Measurements from ENCODE around the gene PTPRE. TPM values are rescaled to one million over a fixed set of nuclear protein-coding genes. Genes with fewer than 3 reads are reported as not detected.

The PTPRE gene
- total and polyA plus RNA-seq, 9 donors = 3.3 to 6.3 (median 4.4) TPM

DNA sequence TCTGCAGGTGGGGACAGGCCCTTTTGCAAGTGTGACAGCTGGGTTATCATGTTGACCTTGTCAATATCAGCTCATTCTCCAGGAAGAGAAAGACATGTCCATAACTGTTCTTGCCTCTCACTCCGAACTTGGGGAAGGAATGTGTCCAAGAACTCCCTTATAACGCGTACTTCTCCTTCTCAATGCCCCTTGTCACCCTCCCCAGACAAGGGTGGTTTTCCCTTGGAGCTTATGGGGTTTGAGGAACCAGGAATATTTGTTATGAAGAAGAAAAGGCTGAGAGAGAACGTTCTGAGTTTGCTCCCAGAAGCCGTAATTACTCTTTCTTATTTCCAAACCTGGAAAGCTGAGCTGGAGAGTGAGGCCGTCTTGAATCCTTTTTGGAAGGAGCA, 141.9 kb downstream of the PTPRE start:
- no peaks in the 10 kb centered on the region for H3K4me1 ChIP-seq (ENCODE audit: control insufficient read depth, insufficient read depth, low read length)
- H3K36me3 ChIP-seq (ENCODE audit: control insufficient read depth, insufficient read depth, low read length) = peaks cover 4% of the 10 kb centered on the region
- no peaks in the 10 kb centered on the region for H3K27me3 ChIP-seq (ENCODE audit: control insufficient read depth, insufficient read depth, low read length)
- WGBS (ENCODE audit: insufficient coverage) = no CpG with 5 or more reads among the region's 6 CpGs
- no peak for DNase-seq
- peak overlapping the region; percentile 32 for H3K27ac ChIP-seq (ENCODE audit: low read length)
- H3K9me3 ChIP-seq (replicated peaks; ENCODE audit: control insufficient read depth, low read depth, low read length) = no peaks in the 10 kb centered on the region
- H3K4me3 ChIP-seq (ENCODE audit: low read length) = peak overlapping the region; percentile 3

DNA sequence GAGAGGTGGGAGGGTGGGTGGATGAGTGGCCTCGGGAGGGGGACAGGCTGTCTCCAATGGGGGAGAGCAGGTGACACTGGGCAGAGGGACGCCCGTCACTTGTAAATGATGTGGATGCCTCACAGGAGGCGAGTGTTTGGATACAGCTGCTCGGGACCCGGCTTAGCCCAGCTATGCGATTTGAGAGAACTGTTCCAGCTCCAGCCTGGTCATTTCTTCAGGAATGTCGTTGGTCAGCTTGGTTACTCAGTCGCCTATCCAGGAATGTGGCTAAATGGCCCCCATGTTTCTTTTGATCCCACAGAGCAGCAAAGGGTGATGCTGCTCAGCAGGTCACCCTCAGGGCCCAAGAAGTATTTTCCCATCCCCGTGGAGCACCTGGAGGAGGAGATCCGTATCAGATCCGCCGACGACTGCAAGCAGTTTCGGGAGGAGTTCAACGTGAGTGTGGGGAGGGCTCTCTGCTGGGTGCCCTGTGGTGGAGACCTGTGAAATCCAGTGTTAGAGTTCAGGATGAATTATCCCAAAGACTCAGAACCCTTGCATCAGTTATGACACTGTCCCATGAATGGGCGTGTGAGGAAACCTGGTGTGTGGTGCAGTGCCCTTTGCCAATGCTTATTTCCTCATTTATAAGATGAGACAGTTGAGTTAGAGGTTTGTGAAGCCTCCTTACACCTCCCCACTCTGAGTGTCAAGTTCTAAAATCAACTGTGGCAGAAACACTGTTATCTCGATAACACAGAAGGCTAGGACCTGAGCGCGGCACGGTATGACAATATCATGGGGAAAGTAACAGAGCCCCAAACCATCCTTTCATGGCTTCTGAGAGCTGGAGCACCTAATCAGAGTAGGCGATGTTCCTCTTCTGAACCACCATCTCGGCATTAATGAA, 142.6 kb downstream of the PTPRE start:
- H3K27ac ChIP-seq (ENCODE audit: low read length) = peak overlapping the region; percentile 3
- no peak for DNase-seq
- no peaks in the 10 kb centered on the region for H3K9me3 ChIP-seq (replicated peaks; ENCODE audit: control insufficient read depth, low read depth, low read length)
- H3K27me3 ChIP-seq (ENCODE audit: control insufficient read depth, insufficient read depth, low read length) = no peaks in the 10 kb centered on the region
- WGBS (ENCODE audit: insufficient coverage) = 86% methylated on average over 18 of the region's 23 CpGs
- peaks cover 4% of the 10 kb centered on the region for H3K36me3 ChIP-seq (ENCODE audit: control insufficient read depth, insufficient read depth, low read length)
- H3K4me1 ChIP-seq (ENCODE audit: control insufficient read depth, insufficient read depth, low read length) = no peaks in the 10 kb centered on the region
- H3K4me3 ChIP-seq (ENCODE audit: low read length) = peak overlapping the region; percentile 3

DNA sequence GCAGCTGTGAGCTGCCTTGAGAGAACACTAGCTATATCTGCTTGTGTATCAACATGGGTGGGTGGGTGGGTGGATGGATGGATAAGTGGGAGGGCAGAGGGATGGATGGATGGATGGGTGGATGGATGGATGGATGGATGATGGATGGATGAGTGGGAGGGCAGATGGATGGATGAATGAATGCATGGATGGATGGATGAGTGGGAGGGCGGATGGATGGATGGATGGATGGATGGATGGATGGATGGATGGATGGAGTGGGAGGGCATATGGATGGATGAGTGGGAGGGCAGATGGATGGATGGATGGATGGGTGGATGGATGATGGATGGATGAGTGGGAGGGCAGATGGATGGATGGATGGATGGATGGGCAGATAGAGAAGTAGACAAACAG, 143.2 kb downstream of the PTPRE start:
- peaks cover 4% of the 10 kb centered on the region for H3K36me3 ChIP-seq (ENCODE audit: control insufficient read depth, insufficient read depth, low read length)
- H3K4me3 ChIP-seq (ENCODE audit: low read length) = no peak overlapping the region
- 65% methylated on average over 1 of the region's 1 CpG for WGBS (ENCODE audit: insufficient coverage)
- H3K27me3 ChIP-seq (ENCODE audit: control insufficient read depth, insufficient read depth, low read length) = no peaks in the 10 kb centered on the region
- H3K4me1 ChIP-seq (ENCODE audit: control insufficient read depth, insufficient read depth, low read length) = no peaks in the 10 kb centered on the region
- H3K9me3 ChIP-seq (replicated peaks; ENCODE audit: control insufficient read depth, low read depth, low read length) = no peaks in the 10 kb centered on the region
- H3K27ac ChIP-seq (ENCODE audit: low read length) = no peak overlapping the region
- no peak for DNase-seq

DNA sequence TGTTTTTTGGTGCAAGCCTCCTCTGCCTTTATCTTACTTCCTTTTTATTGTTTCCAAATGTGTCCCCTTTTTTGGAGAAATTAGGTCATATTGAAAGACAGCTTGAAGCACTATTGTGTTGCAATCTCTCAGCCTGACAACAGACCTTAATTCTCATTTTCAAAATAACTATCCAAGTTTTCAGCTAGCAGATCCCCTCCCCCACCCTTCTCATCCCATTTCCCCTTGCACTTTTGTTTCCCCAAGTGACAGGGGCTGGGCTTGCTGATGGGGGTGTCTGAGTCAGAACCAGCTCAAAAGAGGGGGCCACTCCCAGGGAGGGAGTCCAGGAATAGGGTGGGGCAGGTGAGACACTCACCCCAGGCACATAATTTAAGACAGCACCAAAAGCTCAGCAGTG, 144.0 kb downstream of the PTPRE start:
- no peaks in the 10 kb centered on the region for H3K9me3 ChIP-seq (replicated peaks; ENCODE audit: control insufficient read depth, low read depth, low read length)
- H3K27ac ChIP-seq (ENCODE audit: low read length) = no peak overlapping the region
- H3K36me3 ChIP-seq (ENCODE audit: control insufficient read depth, insufficient read depth, low read length) = peaks cover 4% of the 10 kb centered on the region
- no peak overlapping the region for H3K4me3 ChIP-seq (ENCODE audit: low read length)
- no peaks in the 10 kb centered on the region for H3K27me3 ChIP-seq (ENCODE audit: control insufficient read depth, insufficient read depth, low read length)
- no peaks in the 10 kb centered on the region for H3K4me1 ChIP-seq (ENCODE audit: control insufficient read depth, insufficient read depth, low read length)
- DNase-seq = peak; percentile 55

DNA sequence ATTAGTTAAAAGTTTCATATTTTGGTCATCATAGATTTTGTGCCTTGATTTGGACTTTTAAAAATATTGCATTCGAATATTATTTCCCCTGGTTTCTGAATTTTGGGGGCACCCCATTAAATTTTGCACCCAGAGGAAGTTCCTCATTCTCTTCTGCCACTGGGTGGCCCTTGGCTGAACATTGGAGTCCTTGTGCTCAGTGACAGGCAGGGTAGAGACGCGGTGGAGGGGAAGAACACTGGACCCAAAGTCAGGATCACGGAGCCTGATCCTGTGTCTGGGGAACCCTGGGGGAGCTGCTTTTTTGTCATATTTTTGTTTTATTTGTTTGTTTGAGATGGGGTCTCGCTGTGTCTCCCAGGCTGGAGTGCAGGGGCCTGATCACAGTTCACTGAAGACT, 144.6 kb downstream of the PTPRE start:
- Histone ChIP-seq H3K27me3 (ENCODE audit: control insufficient read depth, insufficient read depth, low read length) (no peaks in the 10 kb centered on the region), H3K4me1 (ENCODE audit: control insufficient read depth, insufficient read depth, low read length) (no peaks in the 10 kb centered on the region), H3K36me3 (ENCODE audit: control insufficient read depth, insufficient read depth, low read length) (peaks cover 4% of the 10 kb centered on the region), H3K27ac (ENCODE audit: low read length) (no peak overlapping the region), H3K4me3 (ENCODE audit: low read length) (no peak overlapping the region), H3K9me3 (replicated peaks; ENCODE audit: control insufficient read depth, low read depth, low read length) (no peaks in the 10 kb centered on the region)
- WGBS (ENCODE audit: insufficient coverage) = 70% methylated on average over 2 of the region's 5 CpGs
- no peak for DNase-seq

DNA sequence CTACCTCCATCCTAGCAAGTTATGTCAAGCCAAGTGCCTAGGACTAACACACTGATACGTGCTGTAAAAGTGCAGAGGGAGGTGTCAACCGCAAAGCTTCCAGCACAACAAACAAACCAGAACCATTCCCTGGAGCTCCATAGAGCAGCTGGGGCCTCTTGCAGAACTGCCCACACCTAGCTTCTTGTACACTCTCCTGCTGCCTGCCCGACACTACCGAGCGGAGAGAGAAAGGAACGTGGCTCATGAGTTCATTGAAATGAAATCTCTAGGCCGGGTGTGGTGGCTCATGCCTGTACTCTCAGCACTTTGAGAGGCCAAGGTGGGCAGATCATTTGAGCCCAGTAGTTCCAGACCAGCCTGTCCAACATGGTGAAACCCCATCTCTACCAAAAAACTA, 145.8 kb downstream of the PTPRE start:
- no peak overlapping the region for H3K27ac ChIP-seq (ENCODE audit: low read length)
- H3K36me3 ChIP-seq (ENCODE audit: control insufficient read depth, insufficient read depth, low read length) = peaks cover 4% of the 10 kb centered on the region
- WGBS (ENCODE audit: insufficient coverage) = 74% methylated on average over 3 of the region's 7 CpGs

DNA sequence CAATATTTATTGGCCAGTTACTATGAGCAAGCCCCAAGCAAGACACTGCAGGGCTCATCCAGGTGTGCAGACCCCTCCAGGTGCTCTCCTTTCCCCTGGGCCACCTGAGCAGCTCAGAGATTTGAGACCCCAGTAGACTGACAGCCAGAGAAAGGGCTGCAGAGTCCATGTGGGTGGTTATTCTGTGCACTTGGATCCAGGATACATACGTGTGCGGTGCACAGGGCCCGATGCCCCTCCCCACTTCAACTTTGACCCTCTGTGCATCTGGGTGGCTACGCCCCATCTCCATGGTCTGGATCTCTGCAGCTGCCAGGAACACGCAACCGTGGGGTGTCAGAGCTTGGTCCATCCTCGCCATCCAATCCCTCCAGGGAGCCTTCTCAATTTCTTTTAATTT, 146.5 kb downstream of the PTPRE start:
- DNase-seq = no peak
- no peaks in the 10 kb centered on the region for H3K27me3 ChIP-seq (ENCODE audit: control insufficient read depth, insufficient read depth, low read length)
- no peaks in the 10 kb centered on the region for H3K4me1 ChIP-seq (ENCODE audit: control insufficient read depth, insufficient read depth, low read length)
- H3K4me3 ChIP-seq (ENCODE audit: low read length) = no peak overlapping the region
- H3K9me3 ChIP-seq (replicated peaks; ENCODE audit: control insufficient read depth, low read depth, low read length) = no peaks in the 10 kb centered on the region
- no CpG with 5 or more reads among the region's 7 CpGs for WGBS (ENCODE audit: insufficient coverage)
- no peak overlapping the region for H3K27ac ChIP-seq (ENCODE audit: low read length)
- H3K36me3 ChIP-seq (ENCODE audit: control insufficient read depth, insufficient read depth, low read length) = peaks cover 4% of the 10 kb centered on the region

More for the DNA sequence above, 145.8 kb downstream of the PTPRE start:
- Histone ChIP-seq H3K9me3 (replicated peaks; ENCODE audit: control insufficient read depth, low read depth, low read length) (no peaks in the 10 kb centered on the region), H3K4me3 (ENCODE audit: low read length) (no peak overlapping the region), H3K4me1 (ENCODE audit: control insufficient read depth, insufficient read depth, low read length) (no peaks in the 10 kb centered on the region), H3K27me3 (ENCODE audit: control insufficient read depth, insufficient read depth, low read length) (no peaks in the 10 kb centered on the region)
- no peak for DNase-seq

DNA sequence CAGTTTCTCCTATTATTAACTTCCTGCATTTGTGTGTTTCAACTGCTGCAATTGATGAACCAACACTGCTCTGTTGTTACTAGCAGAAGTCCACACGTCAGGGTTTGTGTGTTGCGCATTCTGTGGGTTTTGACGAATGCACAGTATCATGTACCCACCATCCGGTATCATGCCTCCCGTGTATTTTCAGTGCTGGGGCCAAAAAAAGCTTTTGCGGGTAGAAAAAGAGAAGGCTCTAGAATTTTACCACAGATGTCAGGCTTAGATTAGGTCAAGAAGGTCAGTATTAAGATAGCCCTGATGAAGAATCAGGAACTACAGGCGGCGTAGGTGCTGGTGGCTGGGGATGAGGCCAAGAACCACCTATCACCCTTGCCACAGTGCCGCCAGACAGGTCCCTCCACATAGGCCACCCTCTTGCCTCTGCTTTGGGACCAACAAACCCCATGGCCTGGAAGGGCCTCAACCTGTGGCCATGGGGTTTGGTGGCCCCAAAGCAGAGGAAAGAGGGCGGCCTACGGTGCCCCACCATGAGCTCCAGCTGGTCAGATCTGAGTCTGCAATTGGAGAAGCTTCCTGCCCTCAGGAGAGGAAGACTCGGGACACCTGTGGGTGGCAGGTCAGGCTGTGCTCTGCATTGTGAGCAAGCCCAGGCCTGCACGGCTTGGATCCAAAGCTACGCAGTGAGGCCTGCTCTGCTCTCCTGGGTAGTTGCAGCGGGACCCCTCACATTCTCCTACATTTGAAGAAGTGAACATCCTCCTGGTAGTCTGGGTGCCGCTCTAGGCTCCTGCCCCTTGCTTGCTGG, 147.5 kb downstream of the PTPRE start:
- Histone ChIP-seq H3K4me3 (ENCODE audit: low read length) (no peak overlapping the region), H3K36me3 (ENCODE audit: control insufficient read depth, insufficient read depth, low read length) (peaks cover 4% of the 10 kb centered on the region), H3K4me1 (ENCODE audit: control insufficient read depth, insufficient read depth, low read length) (no peaks in the 10 kb centered on the region), H3K9me3 (replicated peaks; ENCODE audit: control insufficient read depth, low read depth, low read length) (no peaks in the 10 kb centered on the region), H3K27ac (ENCODE audit: low read length) (no peak overlapping the region), H3K27me3 (ENCODE audit: control insufficient read depth, insufficient read depth, low read length) (no peaks in the 10 kb centered on the region)
- DNase-seq = peak; percentile 43
- WGBS (ENCODE audit: insufficient coverage) = 93% methylated on average over 13 of the region's 16 CpGs

DNA sequence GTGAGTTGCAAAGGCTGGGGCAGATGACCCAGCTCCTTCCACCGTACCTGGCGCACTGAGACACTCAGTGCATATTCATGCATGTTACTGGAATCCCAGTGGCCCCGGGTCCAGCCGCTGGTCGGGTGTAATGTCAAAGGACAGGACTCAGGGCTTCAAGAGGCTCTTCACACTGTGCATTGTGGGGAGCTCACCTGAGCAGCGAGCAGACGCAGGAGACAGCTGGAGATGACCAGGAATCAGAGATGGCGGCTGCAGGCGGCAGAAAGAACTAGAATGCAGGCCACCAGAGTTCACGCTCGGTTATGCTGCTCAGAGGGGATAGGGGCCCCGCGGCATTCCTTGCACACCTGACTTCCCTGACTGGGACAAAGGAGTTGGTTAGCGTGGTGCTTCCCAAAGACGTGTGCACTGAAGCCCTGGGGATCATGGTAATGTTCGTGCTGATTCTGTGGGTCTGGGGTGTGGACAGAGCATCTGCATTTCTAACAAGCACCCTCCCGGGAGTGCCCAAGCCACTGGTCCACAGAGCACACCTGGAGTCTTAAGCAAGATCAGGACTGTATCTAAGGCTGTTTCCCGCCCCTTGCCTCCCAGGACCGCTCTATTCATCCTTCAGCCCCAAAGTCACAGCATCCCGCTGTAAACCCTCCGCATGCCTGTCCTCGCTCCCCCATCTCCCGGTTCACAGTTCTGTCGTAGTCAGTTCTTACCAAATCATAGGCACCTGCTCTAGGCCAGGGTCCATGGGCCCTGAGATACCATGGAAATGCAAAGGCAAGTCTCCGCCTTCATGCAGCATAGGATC, 148.4 kb downstream of the PTPRE start:
- H3K4me3 ChIP-seq (ENCODE audit: low read length) = no peak overlapping the region
- 93% methylated on average over 25 of the region's 25 CpGs for WGBS (ENCODE audit: insufficient coverage)
- no peaks in the 10 kb centered on the region for H3K9me3 ChIP-seq (replicated peaks; ENCODE audit: control insufficient read depth, low read depth, low read length)
- no peak for DNase-seq
- H3K36me3 ChIP-seq (ENCODE audit: control insufficient read depth, insufficient read depth, low read length) = no peaks in the 10 kb centered on the region
- no peaks in the 10 kb centered on the region for H3K27me3 ChIP-seq (ENCODE audit: control insufficient read depth, insufficient read depth, low read length)
- H3K4me1 ChIP-seq (ENCODE audit: control insufficient read depth, insufficient read depth, low read length) = peaks cover 2% of the 10 kb centered on the region
- no peak overlapping the region for H3K27ac ChIP-seq (ENCODE audit: low read length)
